Chondrocyte (in vitro differentiated cells): ENCODE results near the gene HAPLN2. TPM values are rescaled to one million over a fixed set of nuclear protein-coding genes. Genes with fewer than 3 reads are reported as not detected.

Source experiments
- DNase-seq: peaks from one replicate; pipeline ENCODE4 v3.0.0; 2021; ENCODE audit warnings: mixed read lengths, low spot score
- H3K27ac Mint-ChIP-seq: one replicate; pipeline ENCODE4 v1.8.0; 2021; ENCODE audit warnings: mild to moderate bottlenecking, moderate library complexity, mixed read lengths; ENCODE audit not compliant: unreplicated experiment
- H3K27me3 Mint-ChIP-seq: 2 replicates; pipeline ENCODE4 v1.8.0; 2021; ENCODE audit warnings: low read depth, mixed read lengths
- H3K36me3 Mint-ChIP-seq: 2 replicates; pipeline ENCODE4 v1.8.0; 2021; ENCODE audit warnings: low read depth, mixed read lengths
- H3K4me1 Mint-ChIP-seq: 2 replicates; pipeline ENCODE4 v1.8.0; 2021; ENCODE audit warnings: low read depth, mild to moderate bottlenecking, mixed read lengths
- H3K4me3 Mint-ChIP-seq: one replicate; pipeline ENCODE4 v1.8.0; 2021; ENCODE audit warnings: mild to moderate bottlenecking, moderate library complexity, mixed read lengths; ENCODE audit not compliant: unreplicated experiment
- H3K9me3 Mint-ChIP-seq: 2 replicates; pipeline ENCODE4 v1.8.0; 2021; ENCODE audit warnings: low read depth, mixed read lengths
- total RNA-seq: library from RNA; stranded (reverse); gene quantifications from 3 replicates; pipeline ENCODE4 v1.2.1, GENCODE V29; 2021
- TF ChIP-seq, protein P1 (sequence below): fragments of 200-600 bp; sonication (generic); IDR thresholded peaks from 2 replicates; pipeline ENCODE4 v1.5.0; 2021; ENCODE audit warnings: antibody characterized with exemption, mild to moderate bottlenecking, moderate library complexity

The HAPLN2 gene
- total RNA-seq, 1 donor from 2014 or later = not detected

DNA sequence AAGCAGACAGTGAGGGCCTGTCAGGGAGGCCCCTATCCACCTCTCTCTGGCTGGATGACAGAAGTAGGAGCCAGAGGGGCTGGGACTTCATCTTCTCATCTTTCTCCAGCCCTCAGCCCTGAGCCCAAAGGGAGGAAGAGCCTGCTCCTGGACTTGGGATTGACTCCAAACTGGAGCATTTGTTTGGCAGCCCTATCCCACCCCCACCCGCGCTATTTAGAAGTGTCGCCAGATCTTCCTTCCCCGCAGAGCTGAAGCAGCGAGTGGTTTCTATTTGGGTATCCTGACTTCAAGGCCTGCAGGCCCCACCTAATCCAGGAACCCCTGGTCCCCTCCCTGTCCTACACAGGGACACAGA, 48.4 kb downstream of the HAPLN2 start:
- DNase-seq = no peak
- Mint-ChIP-seq H3K27ac (no peak overlapping the region), H3K36me3 (peaks cover 4% of the 10 kb centered on the region), H3K4me1 (peaks cover 38% of the 10 kb centered on the region), H3K27me3 (peaks cover 14% of the 10 kb centered on the region), H3K4me3 (no peak overlapping the region), H3K9me3 (no peaks in the 10 kb centered on the region)
- TF ChIP-seq, protein P1, sequence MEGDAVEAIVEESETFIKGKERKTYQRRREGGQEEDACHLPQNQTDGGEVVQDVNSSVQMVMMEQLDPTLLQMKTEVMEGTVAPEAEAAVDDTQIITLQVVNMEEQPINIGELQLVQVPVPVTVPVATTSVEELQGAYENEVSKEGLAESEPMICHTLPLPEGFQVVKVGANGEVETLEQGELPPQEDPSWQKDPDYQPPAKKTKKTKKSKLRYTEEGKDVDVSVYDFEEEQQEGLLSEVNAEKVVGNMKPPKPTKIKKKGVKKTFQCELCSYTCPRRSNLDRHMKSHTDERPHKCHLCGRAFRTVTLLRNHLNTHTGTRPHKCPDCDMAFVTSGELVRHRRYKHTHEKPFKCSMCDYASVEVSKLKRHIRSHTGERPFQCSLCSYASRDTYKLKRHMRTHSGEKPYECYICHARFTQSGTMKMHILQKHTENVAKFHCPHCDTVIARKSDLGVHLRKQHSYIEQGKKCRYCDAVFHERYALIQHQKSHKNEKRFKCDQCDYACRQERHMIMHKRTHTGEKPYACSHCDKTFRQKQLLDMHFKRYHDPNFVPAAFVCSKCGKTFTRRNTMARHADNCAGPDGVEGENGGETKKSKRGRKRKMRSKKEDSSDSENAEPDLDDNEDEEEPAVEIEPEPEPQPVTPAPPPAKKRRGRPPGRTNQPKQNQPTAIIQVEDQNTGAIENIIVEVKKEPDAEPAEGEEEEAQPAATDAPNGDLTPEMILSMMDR = no peak

DNA sequence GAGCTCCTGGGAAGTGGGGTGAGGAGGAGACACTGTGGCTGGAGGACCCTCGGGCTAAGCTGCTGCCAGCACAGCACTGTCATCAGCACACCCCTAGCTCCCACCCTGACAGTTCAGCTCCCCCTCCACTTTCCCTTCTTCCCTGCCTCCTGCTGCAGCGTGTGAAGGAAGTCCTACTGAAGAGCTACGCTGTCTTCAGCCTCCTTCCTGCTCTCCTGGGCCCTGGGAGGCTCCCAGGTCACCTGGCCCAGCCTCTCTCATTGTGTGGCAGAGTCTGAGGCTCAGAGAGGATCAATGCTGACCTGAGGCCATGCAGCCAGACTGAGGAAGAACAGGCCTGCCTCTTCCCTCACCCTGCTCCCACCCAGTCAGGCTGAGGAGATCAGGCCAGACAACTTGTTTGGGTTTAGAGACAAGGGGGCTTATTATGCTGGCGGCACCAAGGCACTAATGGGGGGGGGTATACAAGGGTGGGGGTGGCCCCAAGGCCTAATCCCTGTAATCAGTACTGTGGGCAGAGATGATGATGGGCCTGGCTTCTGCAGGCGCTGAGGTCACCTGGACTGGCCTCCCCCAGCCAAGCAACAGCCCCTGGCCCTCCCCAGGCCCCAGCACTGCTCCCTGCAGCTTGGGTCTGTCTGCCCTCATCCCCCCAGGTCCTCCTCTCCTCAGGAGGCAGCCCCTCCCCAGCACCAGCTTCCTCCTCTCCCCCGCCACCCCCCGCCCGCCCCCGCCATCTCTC, 48.9 kb downstream of the HAPLN2 start:
- no peak overlapping the region for H3K27ac Mint-ChIP-seq
- no peak for DNase-seq
- no peaks in the 10 kb centered on the region for H3K9me3 Mint-ChIP-seq
- H3K36me3 Mint-ChIP-seq = peaks cover 4% of the 10 kb centered on the region
- TF ChIP-seq, protein P1 = no peak
- H3K4me3 Mint-ChIP-seq = no peak overlapping the region
- H3K4me1 Mint-ChIP-seq = peaks cover 33% of the 10 kb centered on the region
- H3K27me3 Mint-ChIP-seq = peaks cover 14% of the 10 kb centered on the region

DNA sequence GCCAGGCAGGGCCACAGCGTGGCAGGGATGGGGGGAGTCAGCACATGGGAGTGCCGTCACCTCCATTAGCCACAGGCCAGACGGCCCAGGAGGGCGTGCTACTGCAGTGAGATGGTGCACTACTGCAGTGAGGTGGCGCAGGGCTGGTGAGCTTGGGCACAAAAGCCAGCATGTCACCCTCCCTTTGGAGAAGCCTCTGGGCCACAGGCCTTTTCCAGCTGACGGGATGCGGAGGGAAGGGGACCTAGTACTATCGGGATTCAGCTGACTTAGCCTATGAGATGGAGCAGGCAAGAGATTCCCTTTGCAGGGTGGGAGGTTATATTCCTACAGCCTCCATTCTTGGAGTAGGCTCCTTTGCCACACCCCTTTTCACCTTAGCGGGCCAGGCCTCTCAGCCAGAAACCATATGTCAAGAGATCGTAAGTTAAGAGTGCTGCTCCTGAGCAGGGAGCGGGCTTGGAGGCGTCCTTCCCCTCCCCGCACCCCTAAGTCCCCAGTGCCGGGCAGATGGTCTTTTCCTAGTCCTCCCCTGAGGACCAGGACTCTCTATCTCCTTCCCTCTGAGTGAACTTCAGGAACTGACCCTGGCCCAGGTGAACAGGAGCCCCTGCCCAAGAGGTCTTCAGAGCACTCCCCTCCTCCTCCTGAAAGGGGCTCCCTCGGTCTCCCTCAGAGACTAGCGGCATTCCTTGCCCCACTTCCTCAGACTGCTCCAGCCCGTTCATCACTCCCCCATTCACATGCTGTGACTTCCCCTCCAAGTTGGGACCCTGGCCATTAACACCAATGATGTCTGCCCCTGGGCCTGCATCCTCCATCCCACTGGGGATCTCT, 49.8 kb downstream of the HAPLN2 start:
- no peaks in the 10 kb centered on the region for H3K9me3 Mint-ChIP-seq
- no peak for DNase-seq
- H3K36me3 Mint-ChIP-seq = peaks cover 4% of the 10 kb centered on the region
- peaks cover 24% of the 10 kb centered on the region for H3K4me1 Mint-ChIP-seq
- peaks cover 14% of the 10 kb centered on the region for H3K27me3 Mint-ChIP-seq
- TF ChIP-seq, protein P1 = no peak
- no peak overlapping the region for H3K27ac Mint-ChIP-seq
- H3K4me3 Mint-ChIP-seq = no peak overlapping the region

DNA sequence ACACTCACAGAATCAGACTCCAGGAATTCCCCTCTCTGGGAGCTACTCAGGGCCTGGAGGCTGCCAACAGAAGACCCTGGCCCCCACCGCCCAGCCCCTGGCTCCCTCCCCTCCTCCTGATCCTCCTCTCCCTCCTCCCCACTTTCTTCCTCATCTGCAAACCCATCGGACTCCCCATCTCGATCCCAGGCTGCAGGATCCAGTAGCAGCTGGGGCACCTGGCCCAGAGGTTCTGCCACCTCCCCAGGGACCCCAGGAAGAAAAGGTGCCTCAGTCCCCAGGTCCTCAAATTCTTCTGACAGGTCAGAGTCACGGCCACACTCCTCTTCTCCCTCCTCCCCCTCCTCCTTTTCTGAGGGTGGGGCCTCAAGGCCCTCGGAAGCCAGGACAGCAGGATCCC, 50.6 kb downstream of the HAPLN2 start:
- Mint-ChIP-seq H3K27ac (no peak overlapping the region), H3K4me3 (no peak overlapping the region), H3K36me3 (peaks cover 6% of the 10 kb centered on the region), H3K4me1 (peaks cover 16% of the 10 kb centered on the region), H3K27me3 (peaks cover 14% of the 10 kb centered on the region), H3K9me3 (no peaks in the 10 kb centered on the region)
- TF ChIP-seq, protein P1 = no peak
- no peak for DNase-seq

DNA sequence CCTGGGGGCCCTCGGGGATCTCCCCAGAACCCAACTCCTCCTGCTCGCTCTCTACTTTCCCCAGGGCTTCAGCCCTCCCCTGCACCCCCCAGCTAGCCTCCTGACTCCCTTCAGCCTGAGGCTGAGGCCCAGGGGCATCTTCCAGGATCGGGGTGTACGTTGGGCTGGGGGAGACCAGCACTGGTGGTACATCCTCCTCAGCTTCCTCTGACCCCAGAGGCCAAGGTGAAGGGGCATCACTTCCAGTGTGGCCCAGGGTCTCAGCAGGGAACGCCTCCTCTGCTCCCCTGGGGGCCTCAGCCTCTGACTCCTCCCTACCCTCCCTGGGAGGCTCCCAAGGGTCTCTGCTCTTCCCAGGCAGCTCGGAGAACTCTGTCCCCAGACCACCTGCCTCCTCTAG, 51.1 kb downstream of the HAPLN2 start:
- peaks cover 6% of the 10 kb centered on the region for H3K36me3 Mint-ChIP-seq
- DNase-seq = no peak
- TF ChIP-seq, protein P1 = no peak
- no peak overlapping the region for H3K4me3 Mint-ChIP-seq
- peaks cover 14% of the 10 kb centered on the region for H3K27me3 Mint-ChIP-seq
- H3K9me3 Mint-ChIP-seq = no peaks in the 10 kb centered on the region
- no peak overlapping the region for H3K27ac Mint-ChIP-seq
- peaks cover 12% of the 10 kb centered on the region for H3K4me1 Mint-ChIP-seq
